GM19351 (cell line): Measurements from ENCODE around the gene LRRC72.
"Not testable (repeated sequence)": the region's sequence is repeated elsewhere in the genome, so short reads cannot be mapped to it uniquely, and the experiment has no call there.

ENCODE experiments used
- ATAC-seq: cut with Tn5 transposase; IDR thresholded peaks from one replicate; pipeline ENCODE4 v1.9.1; 2021; ENCODE audit warnings: mild to moderate bottlenecking, moderate library complexity; ENCODE audit not compliant: unreplicated experiment

LRRC72 gene

DNA sequence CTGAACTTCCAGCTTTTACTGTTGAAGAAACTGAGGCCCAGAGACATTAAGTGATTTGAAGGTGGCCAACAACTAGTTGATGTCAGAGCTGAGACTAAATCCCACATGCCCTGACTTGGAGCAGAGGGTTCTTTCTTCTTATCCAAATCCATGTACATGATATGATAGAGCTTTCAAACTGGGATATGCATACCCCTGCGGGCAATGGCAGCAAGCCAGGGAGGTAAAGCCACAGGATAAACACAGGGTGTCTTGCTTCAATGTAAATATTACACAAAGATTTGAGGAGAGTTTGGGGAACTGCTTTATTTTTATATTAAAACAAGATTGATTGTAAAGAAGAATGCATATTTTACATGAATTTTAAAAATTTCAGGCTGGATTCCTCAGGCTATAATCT lies 2.3 kb upstream of the LRRC72 start:
- no peak for ATAC-seq

GRCh38 chr7:16528520-16528919 lies 1.9 kb downstream of the LRRC72 start:
- ATAC-seq, result no peak

- ATAC-seq, result no peak
These were observed 3.1 kb downstream of the LRRC72 start for GRCh38 chr7:16529697-16530096.

GRCh38 chr7:16531707-16532106 lies 5.1 kb downstream of the LRRC72 start:
- no peak for ATAC-seq

DNA sequence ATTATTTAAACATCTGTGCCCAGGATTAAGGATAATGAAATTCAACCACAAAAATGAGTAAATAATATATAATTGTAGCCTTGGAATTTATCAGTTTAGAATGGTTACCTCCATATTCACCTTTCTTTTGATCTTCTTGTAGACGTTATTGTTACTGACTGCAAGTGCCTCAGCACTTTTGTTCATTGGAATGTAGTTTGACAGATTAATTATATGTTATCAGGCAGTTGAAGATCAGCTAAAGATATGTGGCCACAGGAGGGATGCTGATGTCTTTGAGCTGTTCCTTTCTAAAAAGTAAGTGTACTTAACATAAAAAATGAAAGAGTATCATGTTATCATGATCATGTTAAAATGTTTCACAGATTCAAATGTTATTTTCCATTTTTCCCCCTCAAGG lies 5.6 kb downstream of the LRRC72 start:
- ATAC-seq, result no peak

DNA sequence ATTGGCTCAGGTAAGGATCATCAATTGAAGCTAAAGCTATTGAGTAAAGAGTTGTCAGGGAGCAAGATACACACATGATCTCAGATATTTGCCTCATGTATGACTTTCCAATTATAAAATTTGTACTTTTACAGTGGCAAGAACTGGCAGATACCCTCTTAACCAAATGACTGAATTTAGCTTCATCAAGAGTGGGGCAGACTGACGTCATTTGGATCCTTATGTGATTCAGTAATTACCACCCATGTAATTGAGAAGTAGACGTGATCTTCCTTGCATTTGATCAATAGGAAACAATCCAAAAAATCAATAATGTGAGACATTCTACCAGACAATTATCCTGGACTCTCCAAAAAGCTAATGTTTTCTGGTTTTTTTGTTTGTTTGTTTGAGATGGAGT lies 8.9 kb downstream of the LRRC72 start:
- ATAC-seq, result no peak

GRCh38 chr7:16540559-16540958 lies 13.9 kb downstream of the LRRC72 start:
- not testable (repeated sequence) for ATAC-seq

- no peak for ATAC-seq
These were observed 15.8 kb downstream of the LRRC72 start for GRCh38 chr7:16542401-16542800.

GRCh38 chr7:16543456-16543855 lies 16.8 kb downstream of the LRRC72 start:
- no peak for ATAC-seq

- no peak for ATAC-seq
These were observed 20.4 kb downstream of the LRRC72 start for GRCh38 chr7:16546921-16547505.

GRCh38 chr7:16548428-16548827 lies 21.8 kb downstream of the LRRC72 start:
- ATAC-seq, result no peak

GRCh38 chr7:16550671-16551070 lies 24.0 kb downstream of the LRRC72 start:
- ATAC-seq, result no peak

GRCh38 chr7:16554518-16555236 lies 28.1 kb downstream of the LRRC72 start:
- ATAC-seq, result no peak

DNA sequence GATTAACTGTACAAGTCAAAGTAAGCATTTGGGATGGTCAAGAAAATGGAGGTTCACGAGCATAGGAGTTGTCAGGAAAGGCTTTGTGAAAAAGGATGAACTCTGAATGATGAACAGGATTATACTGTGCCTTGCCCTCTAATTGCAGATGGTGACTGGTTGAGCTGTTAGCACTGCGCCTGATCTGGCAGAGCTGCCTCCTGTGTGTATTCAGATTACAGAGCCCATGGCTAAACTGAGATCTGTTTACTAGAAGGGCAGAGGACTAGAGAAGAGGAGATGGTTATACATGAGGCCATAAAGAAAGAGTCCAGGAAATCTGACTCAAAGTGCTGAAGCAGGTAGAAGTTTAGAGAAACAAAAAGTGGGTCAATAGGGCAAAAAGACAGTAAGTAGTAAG lies 29.7 kb downstream of the LRRC72 start:
- ATAC-seq, result no peak

GRCh38 chr7:16558761-16559302 lies 32.2 kb downstream of the LRRC72 start:
- no peak for ATAC-seq

DNA sequence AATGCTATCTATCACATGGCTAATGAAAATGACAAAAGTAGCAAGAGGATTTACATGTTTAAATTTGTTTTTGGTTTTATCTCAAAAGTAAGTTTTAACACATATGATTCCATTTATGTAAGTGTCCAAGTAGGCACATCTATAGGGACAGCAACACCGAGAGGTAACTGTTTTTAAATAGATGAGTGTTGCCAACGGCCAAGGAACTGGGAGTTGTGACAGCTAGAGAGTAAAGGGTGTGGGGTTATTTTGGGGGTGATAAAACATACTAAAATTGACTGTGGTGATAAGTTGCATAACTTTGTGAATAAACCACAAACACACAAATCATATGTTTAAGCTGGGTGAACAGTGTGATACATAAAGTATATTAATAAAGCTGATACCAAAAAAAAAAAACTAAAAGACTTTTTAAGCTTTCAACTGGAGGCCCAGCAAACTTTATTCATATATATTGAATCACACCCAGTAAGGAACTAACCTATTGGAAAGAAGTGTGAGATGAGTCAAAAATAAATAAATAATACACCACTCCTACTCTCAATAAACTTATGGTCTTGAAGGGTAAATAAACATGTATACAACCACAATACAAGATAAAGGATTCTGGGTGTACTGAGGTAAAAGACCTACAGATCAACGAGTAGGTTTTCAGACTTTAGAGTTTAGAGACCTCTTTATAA lies 33.0 kb downstream of the LRRC72 start:
- no peak for ATAC-seq

DNA sequence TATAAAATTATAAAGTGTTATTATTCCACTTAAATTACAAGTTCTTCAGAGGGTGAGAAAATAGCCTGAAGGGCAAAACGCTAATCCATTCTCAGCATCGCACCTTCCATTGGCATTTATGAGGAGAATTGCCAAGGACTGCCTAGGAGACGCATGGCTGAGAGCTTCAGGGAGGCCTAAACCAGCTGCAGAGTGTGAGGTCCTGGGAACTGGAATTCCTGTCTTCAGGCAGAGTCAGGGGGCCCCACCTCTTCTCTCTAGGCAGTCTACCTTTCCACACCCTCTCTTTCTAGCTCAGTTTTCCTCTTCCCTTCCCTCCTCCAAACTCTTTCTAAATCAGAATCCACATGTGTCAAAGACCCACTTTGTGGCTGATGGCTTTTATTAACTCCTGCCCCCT lies 35.3 kb downstream of the LRRC72 start:
- ATAC-seq, result no peak

DNA sequence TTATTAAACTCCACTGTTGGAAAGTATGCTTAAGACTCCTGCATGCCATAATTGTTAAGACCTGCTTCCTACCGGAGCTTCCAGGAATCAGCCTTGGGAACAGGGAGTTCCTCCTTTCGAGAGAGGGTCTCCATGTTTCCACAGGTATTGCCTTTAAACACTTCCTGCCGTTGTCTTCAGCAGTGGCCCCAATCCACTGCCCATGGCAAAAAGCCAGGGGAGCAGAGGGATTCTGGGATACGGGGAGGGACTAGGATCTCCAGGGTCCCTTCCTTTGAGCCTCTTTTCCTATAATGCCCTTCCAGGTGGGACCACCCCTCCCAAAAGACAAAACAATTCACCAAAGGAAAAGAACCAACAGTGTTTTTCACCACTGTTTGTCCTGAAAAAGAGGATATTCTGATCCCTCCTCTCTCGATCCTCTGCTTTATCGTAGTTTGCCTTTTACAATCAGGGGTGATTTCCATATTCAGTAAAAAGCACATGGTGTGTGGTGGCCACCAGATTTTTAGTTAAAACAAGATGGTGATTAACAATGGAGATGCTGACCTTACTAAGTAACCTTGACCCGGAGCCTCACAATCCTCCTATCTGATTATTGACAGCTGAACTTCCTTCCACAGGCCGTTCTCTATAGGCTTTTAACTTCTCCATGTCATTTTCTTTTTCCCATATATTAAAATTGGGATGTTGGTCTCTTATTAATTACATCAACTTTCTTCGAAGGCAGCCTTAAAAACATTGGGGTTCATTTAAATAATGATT lies 36.0 kb downstream of the LRRC72 start:
- no peak for ATAC-seq

GRCh38 chr7:16563281-16564022 lies 36.8 kb downstream of the LRRC72 start:
- ATAC-seq, result peak; percentile 69

GRCh38 chr7:16564023-16564380 lies 37.4 kb downstream of the LRRC72 start:
- ATAC-seq, result no peak
